ENCODE measurements around the gene APAF1.

The APAF1 gene

GRCh38 chr12:98678946-98679610, 34.0 kb downstream of the APAF1 start:
- POLR2A ChIA-PET = no interaction called here
- CTCF ChIA-PET = no interaction called here
- DNase-seq (ENCODE audit: extremely low spot score) = no peak
- TF ChIP-seq BHLHE40 (IDR thresholded peaks at IDR 0.05; ENCODE audit: borderline replicate concordance) (no peak), FOXM1 (IDR thresholded peaks at IDR 0.05; ENCODE audit: borderline replicate concordance) (no peak), FOXK2 (IDR thresholded peaks at IDR 0.05) (no peak), NFRKB (IDR thresholded peaks at IDR 0.05) (no peak), ZNF384 (IDR thresholded peaks at IDR 0.05) (no peak), L3MBTL2 (conservative IDR thresholded peaks at IDR 0.05) (no peak)

GRCh38 chr12:98679611-98680005, 34.5 kb downstream of the APAF1 start:
- ChIA-PET POLR2A (no interaction called here), CTCF (no interaction called here)
- no peak for DNase-seq (ENCODE audit: extremely low spot score)
- TF ChIP-seq ZNF384 (IDR thresholded peaks at IDR 0.05) (no peak), FOXK2 (IDR thresholded peaks at IDR 0.05) (no peak), NFRKB (IDR thresholded peaks at IDR 0.05) (no peak), TARDBP (IDR thresholded peaks at IDR 0.05) (no peak), SUZ12 (IDR thresholded peaks at IDR 0.05) (no peak), FOXM1 (IDR thresholded peaks at IDR 0.05; ENCODE audit: borderline replicate concordance) (no peak), L3MBTL2 (conservative IDR thresholded peaks at IDR 0.05) (no peak), CTBP1 (IDR thresholded peaks at IDR 0.05; ENCODE audit: borderline replicate concordance) (no peak), FOXA1 (IDR thresholded peaks at IDR 0.05) (no peak), ELF4 (IDR thresholded peaks at IDR 0.05) (no peak), PKNOX1 (IDR thresholded peaks at IDR 0.05) (no peak), LEF1 (IDR thresholded peaks at IDR 0.05; ENCODE audit: borderline replicate concordance) (no peak), SP1 (IDR thresholded peaks at IDR 0.05) (no peak), ARNT (IDR thresholded peaks at IDR 0.05) (no peak), BHLHE40 (IDR thresholded peaks at IDR 0.05; ENCODE audit: borderline replicate concordance) (no peak), HDGF (IDR thresholded peaks at IDR 0.05; ENCODE audit: borderline replicate concordance) (no peak)

GRCh38 chr12:98684199-98684598, 39.1 kb downstream of the APAF1 start:
- no peak for TF ChIP-seq SP1 (IDR thresholded peaks at IDR 0.05)
- TF ChIP-seq HDGF (IDR thresholded peaks at IDR 0.05; ENCODE audit: borderline replicate concordance) = no peak
- no peak for TF ChIP-seq TARDBP (IDR thresholded peaks at IDR 0.05)
- TF ChIP-seq ELF4 (IDR thresholded peaks at IDR 0.05) = no peak
- TF ChIP-seq L3MBTL2 (conservative IDR thresholded peaks at IDR 0.05) = no peak
- ChIA-PET CTCF (no interaction called here), POLR2A (no interaction called here)
- no peak for DNase-seq (ENCODE audit: extremely low spot score)

- DNase-seq (ENCODE audit: extremely low spot score) = no peak
- TF ChIP-seq ELF4 (IDR thresholded peaks at IDR 0.05) (no peak), ARNT (IDR thresholded peaks at IDR 0.05) (no peak), BHLHE40 (IDR thresholded peaks at IDR 0.05; ENCODE audit: borderline replicate concordance) (no peak), L3MBTL2 (conservative IDR thresholded peaks at IDR 0.05) (no peak), TARDBP (IDR thresholded peaks at IDR 0.05) (no peak), FOXM1 (IDR thresholded peaks at IDR 0.05; ENCODE audit: borderline replicate concordance) (no peak), NFRKB (IDR thresholded peaks at IDR 0.05) (no peak), SUZ12 (IDR thresholded peaks at IDR 0.05) (no peak), SP1 (IDR thresholded peaks at IDR 0.05) (no peak), HDGF (IDR thresholded peaks at IDR 0.05; ENCODE audit: borderline replicate concordance) (no peak), FOXA1 (IDR thresholded peaks at IDR 0.05) (no peak), FOXK2 (IDR thresholded peaks at IDR 0.05) (no peak), PKNOX1 (IDR thresholded peaks at IDR 0.05) (no peak), LEF1 (IDR thresholded peaks at IDR 0.05; ENCODE audit: borderline replicate concordance) (no peak), CTBP1 (IDR thresholded peaks at IDR 0.05; ENCODE audit: borderline replicate concordance) (no peak), ZNF384 (IDR thresholded peaks at IDR 0.05) (no peak)
- ChIA-PET CTCF (no interaction called here), POLR2A (no interaction called here)
Observed at GRCh38 chr12:98686603-98687002, 41.5 kb downstream of the APAF1 start.

GRCh38 chr12:98691351-98691750, 46.3 kb downstream of the APAF1 start:
- TF ChIP-seq NFRKB (IDR thresholded peaks at IDR 0.05) (no peak), PKNOX1 (IDR thresholded peaks at IDR 0.05) (no peak), LEF1 (IDR thresholded peaks at IDR 0.05; ENCODE audit: borderline replicate concordance) (no peak), L3MBTL2 (conservative IDR thresholded peaks at IDR 0.05) (no peak), TARDBP (IDR thresholded peaks at IDR 0.05) (no peak), ELF4 (IDR thresholded peaks at IDR 0.05) (no peak), FOXK2 (IDR thresholded peaks at IDR 0.05) (no peak), ARNT (IDR thresholded peaks at IDR 0.05) (no peak), FOXM1 (IDR thresholded peaks at IDR 0.05; ENCODE audit: borderline replicate concordance) (no peak), HDGF (IDR thresholded peaks at IDR 0.05; ENCODE audit: borderline replicate concordance) (no peak), CTBP1 (IDR thresholded peaks at IDR 0.05; ENCODE audit: borderline replicate concordance) (no peak), SP1 (IDR thresholded peaks at IDR 0.05) (no peak), BHLHE40 (IDR thresholded peaks at IDR 0.05; ENCODE audit: borderline replicate concordance) (no peak), SUZ12 (IDR thresholded peaks at IDR 0.05) (no peak), ZNF384 (IDR thresholded peaks at IDR 0.05) (no peak), FOXA1 (IDR thresholded peaks at IDR 0.05) (no peak)
- ChIA-PET POLR2A (interaction anchor here (0.6 kb wide), 1 partner anchor 21 kb away, joined by 3 read pairs; no protein-coding TSS in a partner anchor), CTCF (no interaction called here)
- no peak for DNase-seq (ENCODE audit: extremely low spot score)

GRCh38 chr12:98696036-98696646, 51.1 kb downstream of the APAF1 start:
- ChIA-PET CTCF (no interaction called here), POLR2A (no interaction called here)
- TF ChIP-seq CTBP1 (IDR thresholded peaks at IDR 0.05; ENCODE audit: borderline replicate concordance) = no peak
- TF ChIP-seq PKNOX1 (IDR thresholded peaks at IDR 0.05) = no peak
- TF ChIP-seq SUZ12 (IDR thresholded peaks at IDR 0.05) = no peak
- no peak for TF ChIP-seq SP1 (IDR thresholded peaks at IDR 0.05)
- DNase-seq (ENCODE audit: extremely low spot score) = no peak
